Measurements from ENCODE around the gene SRSF3. TPM values are rescaled to one million over a fixed set of nuclear protein-coding genes. Genes with fewer than 3 reads are reported as not detected.
"Not testable (repeated sequence)": the region's sequence is repeated elsewhere in the genome, so short reads cannot be mapped to it uniquely, and the experiment has no call there.

The SRSF3 gene
- total RNA-seq, 1 donor from 2014 or later = 202 TPM

DNA sequence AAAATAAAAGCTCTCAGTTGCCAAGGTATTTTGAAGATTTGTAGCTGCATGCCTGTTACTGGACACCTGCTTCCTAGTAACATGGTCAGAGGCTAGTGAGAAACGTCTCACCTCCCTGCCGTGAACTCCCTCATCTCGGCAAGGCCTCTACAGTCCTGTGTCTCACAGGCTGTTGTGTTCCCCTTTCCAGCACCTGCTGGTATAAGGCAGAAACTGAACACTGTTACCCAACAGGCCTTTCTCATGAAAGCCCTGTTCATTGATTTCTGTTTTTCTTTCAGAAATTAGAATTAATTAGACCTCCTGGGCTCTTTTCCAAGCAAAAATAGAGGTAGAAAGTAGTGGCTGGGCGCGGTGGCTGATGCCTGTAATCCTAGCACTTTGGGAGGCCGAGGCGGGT is 17.6 kb upstream of the SRSF3 start:
- DNase-seq = no peak

DNA sequence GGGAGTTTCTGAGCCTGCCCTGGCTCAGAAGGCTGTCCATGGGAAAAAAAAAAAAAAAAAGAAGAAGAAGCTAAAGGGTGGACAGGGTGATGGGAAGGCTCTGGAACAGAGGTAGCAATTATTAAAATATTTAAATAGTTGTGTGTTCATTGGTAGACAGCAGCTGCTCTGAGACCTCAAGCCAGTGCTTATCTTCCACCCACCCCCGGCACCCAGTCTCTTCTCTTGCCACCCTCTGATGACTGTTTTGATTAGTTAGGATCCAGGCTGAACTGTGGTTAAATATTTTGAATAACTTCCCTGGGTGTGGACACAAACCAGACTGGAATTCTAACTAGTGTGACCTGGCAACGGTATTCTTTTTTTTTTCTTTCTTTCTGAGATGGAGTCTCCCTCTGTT is 16.9 kb upstream of the SRSF3 start:
- no peak for DNase-seq

DNA sequence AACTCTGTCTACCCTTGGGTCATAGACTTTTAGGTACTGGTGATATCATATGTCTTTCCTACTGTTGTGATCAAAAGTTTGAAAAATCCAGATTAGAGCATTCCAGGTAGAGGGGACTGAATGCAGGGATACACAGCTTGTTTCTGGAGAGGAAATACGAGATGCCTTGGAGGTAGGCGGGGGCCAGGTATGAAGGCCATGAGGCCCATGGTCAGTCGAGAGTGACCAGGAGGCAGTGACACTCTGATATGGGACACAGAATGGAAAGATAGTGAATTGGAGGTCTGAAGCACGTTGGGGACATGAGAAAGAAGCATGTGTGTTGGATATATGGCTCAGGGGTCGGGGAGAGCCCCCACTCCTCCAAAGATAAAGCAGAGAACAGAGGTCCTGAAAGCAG is 16.1 kb upstream of the SRSF3 start:
- no peak for DNase-seq

DNA sequence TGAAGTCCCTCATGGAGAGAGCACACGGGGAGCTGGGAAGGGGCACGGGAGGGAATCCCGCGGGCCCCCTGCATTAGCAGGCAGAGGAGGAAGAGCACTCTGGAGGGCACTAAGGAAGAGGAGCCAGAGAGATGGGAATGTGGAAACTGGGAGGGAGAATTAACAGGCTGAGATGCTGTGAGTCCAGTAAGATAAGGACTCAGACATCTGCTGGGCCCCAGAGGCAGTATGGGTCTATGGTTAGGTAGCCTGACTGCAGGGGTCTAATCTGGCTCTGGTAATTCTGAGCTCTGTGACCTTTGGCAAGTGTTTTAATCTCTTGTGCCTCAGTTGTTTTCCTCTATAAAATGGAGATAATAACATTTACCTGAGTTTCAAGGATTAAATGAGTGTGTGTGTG is 15.7 kb upstream of the SRSF3 start:
- no peak for DNase-seq

DNA sequence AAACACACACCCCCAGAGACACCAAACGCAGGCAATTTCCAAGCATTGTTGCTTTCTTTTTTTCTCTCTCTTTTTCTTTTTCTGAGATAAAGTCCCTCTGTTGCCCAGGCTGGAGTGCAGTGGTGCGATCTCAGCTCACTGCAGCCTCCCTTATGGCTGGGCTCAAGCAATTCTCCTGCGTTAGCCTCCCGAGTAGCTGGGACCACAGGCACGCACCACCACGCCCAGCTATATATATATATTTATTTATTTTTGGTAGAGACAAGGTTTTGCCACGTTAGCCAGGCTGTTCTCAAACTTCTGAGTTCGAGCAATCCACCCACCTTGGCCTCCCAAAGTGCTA is 14.0 kb upstream of the SRSF3 start:
- no peak for DNase-seq

DNA sequence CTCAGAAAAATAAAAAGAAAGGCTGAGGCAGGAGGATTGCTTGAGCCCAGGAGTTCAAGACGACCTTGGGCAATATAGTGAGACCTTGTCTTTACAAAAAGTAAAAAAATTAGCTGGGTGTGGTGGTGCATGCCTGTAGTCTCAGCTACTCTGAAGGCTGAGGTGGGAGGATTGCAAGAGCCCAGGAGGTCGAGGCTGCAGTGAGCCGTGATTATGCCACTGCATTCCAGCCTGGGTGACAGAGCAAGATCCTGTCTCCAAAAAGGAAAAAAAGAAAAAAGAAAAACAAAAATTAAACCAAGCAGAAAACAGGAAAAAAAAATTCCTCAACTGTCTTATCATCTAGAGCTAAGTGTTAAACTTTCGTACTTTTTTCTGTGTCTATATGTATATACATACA is 12.4 kb upstream of the SRSF3 start:
- no peak for DNase-seq

DNA sequence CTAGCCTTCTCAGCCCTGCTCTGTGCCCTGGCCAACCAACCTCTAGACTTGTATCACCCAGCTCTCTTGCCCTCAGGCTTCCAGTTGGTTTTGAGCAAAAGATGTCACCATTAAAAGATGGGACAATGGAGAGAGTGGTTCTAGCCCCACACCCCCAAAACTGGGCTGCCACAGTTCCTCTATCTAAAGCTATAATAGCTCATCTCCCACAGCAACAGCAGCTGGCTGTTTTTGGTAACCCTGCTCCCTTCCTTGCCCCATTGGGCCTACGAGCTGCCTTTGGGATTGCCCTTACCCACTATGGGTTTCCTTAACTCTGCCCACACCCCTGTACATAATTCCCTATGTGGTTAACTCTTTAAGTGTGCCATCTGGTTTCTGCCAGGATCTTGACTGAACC is 7.6 kb upstream of the SRSF3 start:
- no peak for DNase-seq

DNA sequence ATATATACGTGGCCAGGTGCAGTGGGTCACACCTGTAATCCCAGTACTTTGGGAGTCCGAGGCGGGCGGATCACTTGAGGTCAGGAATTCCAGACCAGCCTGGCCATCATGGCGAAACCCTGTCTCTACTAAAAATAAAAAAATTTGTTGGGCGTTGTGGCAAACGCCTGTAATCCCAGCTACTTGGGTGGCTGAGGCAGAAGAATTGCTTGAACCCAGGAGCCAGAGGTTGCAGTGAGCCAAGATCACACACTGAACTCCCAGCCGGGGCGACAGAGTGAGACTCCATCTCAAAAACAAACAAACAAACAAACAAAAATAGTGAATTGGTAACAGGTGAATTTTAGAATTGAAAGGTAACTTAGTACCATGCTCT is 5.1 kb upstream of the SRSF3 start:
- not testable (repeated sequence) for DNase-seq

DNA sequence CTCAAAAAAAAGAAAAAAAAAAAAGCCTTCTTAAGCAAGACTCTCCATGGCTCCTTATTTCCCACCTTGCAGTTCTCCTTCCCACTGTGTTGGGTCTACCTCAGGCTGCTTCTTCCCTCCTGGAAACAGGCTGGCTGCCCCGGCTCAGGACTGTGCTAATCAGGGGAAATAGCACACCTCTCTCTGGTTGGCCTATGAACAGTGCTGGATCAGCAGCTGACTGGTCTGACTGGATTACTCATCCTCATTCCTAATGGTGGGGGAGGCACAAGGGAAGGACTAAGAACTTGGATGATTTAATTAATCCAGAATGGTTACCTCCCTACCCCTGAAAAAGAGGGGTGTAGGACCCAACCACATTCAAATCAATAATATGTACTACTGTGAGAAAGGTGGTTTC is 3.9 kb upstream of the SRSF3 start:
- no peak for DNase-seq

DNA sequence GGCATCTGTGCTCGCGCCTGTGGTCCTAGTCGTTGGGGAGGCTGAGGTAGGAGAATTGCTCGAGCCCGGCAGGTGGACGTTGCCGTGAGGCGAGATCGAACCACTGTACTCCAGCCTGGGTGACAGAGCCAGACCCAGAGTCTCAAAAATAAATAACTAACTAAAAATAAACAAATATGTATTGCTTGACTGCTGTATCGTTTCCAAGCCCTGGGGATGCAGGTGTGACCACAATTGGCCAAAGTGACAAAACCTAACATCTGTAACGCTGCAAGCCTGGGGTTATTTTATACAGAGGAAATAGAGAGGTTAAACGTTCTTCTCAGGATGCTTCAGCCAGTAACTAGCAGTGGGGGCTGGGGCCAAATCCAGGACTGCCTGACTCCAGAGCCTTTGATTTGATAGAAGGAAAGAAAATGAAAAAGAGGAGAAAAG is 1.9 kb upstream of the SRSF3 start:
- DNase-seq = no peak

DNA sequence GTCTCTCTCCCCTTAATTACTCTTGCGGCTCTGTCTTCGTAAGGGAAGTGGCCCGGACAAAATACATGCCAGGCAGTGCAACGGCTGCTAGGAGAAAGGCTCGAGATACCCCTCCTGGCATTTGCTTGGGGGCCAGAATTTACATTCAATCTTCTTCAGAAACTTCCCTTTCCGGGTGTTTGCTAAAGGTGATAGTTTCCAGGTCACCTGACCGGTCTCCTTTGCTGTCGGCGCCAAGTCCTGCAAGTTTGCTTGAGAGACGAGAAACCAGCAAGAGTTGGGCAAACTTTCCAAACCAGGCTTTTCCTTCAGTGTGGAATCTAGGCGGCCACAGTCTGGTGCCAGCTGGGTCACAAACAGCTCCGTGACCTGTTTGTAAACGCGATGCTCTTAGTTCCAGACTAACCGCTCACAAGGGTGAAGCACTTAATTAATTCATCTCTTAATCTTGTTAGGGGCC is 563 bp upstream of the SRSF3 start:
- peak; percentile 72 for DNase-seq

DNA sequence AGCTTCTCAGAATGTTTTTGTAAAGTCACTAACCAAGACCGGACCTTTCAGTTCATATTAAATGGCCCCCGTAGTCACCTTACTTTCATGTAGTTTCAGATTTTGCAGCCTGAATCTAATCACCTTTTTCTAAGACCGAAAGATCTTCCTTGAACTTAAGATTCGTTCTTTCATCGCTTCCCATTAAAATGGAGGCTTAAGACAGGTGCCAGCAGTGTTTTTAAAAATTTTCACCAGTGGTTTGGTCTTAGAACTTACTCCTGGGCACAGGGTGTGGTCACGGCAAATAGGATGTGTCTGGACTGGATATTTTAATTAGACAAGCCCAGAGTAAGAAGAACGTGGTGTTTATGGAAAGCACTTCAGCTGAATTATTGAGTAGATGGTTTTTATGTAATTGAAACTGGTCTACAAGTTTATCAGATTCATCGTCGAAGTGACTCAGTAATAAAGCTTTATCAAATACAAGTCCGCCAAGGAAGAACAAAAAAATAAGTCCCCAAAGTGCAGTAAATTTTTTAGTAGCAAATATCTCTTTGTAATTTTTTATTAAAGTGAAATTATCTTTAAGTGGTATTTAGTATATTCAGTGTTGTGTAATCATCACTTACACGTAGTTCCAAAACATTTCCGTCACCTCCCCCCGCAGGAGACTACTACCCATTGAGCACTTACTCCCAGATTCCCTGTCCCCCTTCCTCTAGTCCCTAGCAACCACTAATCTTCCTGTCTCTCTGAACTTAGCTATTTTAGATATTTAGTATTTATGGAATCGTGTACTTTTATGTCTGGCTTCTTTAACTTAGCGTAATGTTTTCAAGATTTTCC is 868 bp downstream of the SRSF3 start:
- DNase-seq = no peak

DNA sequence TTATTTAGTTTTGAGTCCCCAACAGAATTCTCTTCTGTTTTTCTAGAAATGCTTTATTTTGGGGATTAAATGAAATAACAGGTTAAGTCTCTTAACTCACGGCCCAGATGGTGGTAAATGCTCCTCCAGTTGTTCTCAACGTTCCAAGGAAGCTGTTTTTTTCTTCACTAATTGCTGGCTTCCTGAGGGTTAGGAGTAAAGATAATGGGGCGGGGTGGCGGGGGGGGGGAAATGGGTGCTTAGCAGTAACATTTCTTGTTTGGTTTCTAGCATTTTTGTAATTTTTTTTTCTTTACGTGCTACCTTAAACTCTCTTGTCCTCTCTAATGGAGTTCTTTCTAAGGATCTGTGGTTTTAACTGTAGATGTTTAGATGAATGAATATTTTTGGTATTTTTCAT is 2.2 kb downstream of the SRSF3 start:
- DNase-seq = no peak

DNA sequence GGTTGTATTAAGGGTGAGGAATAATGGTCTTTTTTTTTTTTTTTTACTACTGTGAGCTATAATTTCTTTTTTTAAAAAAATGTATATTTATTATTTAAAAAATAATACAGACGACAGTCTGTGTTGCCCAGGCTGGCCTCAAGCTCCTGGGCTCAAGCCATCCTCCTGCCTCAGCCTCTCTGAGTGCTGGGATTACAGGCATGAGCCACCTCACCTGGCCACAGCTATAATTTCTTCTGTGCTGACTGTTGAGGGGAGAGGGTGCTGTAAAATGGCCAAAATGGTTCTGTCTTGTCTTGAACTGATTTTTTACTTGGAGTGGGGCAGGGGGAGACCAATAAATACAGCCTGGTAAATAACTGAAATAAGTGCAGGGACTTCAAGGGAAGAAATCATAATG is 3.6 kb downstream of the SRSF3 start:
- no peak for DNase-seq

DNA sequence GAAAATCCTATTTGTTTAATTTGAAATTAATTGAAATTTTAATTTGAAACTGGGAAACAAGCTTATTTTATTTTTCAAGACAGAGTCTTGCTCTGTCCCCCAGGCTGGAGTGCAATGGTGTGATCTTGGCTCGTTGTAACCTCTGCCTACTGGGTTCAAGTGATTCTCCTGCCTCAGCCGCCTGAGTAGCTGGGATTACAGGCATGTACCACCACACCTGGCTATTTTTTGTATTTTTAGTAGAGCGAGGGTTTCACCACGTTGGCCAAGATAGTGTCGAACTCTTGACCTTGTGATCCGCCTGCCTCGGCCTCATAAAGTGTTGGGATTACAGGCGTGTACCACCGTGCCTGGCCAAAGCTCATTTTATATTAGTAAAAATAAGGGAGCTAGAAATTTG is 4.2 kb downstream of the SRSF3 start:
- DNase-seq = no peak

DNA sequence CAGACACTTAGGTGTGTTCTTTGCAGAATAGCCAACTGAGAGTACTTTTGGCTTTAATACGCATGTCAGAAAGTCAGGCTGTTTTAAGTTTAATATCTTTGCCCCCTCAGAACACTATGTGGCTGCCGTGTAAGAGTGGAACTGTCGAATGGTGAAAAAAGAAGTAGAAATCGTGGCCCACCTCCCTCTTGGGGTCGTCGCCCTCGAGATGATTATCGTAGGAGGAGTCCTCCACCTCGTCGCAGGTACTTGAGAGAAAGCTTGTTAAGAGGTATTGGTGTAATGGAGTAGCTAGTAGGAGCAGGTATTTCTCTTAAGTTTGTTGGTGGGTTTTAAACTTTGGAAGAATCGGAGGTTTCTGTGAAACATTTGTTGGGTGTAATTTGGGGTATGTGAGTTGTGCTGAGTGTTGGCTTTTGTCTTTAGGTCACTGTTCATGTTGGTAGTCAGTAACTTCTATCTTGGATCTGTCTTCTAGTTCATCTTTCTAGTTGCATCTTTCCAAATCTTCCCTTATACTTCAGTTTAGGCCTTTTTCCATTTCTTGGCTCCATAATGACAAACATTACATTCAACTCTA is 4.7 kb downstream of the SRSF3 start:
- no peak for DNase-seq

DNA sequence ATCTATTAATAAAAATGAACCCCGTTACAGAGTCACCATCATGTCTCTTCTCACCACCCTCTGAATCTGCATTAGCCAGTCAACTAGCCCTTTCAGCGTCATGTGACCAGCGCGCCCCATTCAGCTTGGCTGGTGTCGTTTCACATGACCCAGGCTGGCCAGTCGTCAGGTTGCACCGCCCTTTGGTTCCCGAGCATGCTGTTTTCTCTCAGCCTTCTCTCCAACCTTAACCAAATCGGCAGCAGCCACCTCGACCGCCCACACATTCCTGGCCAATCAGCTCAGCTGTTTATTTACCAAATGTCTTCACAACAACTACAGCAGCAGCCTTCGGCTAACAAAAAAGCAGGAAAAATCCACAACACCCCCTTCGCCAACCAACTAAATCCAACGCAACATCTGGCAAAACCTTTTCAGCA is 5.6 kb downstream of the SRSF3 start:
- no peak for DNase-seq

DNA sequence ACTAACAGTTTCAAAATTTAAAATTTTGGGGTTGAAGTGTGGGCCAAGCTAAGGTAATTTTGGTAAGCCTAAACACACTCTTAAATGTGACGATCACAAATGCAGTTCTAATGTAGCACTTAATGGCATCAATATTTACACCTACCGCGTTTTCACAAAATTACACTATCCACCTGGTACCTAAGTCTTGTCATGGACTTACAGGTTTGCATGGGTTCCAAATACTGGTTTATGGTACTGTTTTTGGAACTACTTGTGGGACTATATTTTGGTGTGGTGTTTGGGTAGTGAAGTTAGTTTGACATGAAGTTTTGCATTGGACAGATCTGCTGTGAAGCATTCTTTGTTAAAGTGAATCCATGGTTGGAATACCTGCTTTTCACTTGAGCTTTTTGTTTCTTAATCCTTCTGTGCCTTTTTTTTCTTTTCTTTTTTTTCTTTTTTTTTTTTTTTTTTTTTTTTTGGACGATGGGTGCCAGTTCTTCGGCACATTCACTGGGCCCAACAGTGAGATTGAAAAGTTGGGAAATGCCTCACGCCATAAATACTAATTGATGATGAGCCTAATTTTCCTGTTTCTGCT is 6.5 kb downstream of the SRSF3 start:
- DNase-seq = no peak

DNA sequence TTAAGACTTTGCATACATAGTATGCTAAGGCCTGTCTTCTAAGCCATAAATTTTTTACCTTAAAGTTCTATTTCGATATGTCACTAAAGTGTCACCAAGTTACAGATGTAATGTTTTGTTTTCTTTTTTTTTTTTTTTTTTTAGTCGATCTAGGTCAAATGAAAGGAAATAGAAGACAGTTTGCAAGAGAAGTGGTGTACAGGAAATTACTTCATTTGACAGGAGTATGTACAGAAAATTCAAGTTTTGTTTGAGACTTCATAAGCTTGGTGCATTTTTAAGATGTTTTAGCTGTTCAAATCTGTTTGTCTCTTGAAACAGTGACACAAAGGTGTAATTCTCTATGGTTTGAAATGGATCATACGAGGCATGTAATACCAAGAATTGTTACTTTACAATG is 7.7 kb downstream of the SRSF3 start:
- DNase-seq = not testable (repeated sequence)

DNA sequence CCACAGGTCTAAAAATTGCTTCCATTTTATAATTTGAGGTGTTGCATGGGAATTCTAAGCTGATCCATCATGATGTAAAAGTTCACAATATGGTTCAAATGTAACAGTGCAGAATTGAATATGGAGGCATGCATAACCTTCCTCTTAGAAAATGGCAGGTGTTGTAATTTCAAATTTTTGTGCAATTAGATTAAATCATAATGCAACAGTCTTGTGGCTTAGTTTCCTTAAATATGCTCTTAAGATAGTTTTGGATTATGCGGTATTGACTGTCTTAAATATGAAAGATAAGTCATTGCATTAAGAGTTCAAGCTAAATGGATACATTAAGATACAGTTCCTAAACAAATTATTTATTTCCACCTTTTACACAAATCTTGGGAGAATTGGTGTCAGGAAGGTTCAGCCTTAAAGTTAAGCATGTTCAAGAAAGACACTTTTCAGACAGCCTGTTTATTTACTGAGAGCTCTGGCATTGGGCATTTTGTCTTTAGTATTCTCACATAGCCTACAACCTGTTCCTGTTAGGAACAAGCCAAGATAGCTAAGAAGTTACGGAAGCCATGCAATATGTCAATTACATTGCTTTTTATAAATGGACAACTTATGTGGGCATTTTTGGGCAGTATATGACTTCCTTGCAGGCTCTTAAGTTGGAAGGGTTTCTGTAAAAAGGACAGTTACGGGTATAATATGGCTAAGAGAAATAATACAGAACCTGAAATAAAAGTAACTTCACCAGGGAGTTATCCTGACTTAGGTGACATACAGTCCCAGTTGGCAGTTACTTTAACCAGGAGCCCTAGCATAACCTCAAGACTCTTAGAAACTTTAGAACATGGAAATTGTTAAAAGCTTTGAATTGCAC is 9.3 kb downstream of the SRSF3 start:
- DNase-seq = no peak

DNA sequence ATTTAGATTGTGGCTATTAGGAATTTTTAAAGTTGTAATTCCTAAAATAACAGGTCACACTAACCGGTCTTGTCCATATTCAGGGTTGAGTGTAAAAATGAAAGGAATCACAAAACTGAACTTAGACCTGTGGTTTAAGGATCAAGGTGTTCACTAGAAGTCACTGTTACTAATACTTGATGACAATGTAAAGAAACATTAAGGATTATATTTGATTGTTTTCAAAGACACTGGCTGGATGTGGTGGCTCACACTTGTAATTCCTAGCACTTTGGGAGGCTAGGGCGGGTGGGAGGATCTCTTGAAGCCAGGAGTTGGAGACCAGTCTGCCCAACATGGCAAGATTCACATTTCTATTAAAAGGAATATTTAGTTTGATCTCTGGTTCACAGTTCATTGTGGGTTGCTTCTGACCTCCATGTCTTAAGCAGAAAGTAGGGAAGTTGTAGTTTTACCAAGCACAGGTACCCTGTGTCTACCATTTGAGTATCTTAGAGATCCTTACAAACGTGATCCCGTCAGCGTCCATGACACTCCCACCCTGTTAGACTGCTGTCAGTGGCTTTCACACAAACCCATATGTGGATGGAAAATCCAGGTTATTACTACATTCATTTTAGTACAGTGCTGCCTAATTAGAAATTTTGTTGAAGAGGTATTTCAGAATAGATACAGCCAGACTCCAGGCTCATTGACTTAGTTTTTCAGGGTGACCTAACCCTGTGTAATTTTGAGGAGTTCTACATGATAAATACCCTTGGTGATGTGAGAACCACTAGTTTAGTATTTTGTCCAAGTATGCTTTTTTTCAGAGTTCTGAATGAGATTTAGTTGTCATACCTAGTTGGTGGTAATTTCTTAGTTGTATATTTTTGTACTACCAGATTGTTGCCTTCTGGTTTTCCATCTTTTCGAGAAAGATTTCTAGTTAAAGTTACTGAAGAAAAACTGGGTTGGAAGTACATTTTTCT is 10.2 kb downstream of the SRSF3 start:
- DNase-seq = no peak

DNA sequence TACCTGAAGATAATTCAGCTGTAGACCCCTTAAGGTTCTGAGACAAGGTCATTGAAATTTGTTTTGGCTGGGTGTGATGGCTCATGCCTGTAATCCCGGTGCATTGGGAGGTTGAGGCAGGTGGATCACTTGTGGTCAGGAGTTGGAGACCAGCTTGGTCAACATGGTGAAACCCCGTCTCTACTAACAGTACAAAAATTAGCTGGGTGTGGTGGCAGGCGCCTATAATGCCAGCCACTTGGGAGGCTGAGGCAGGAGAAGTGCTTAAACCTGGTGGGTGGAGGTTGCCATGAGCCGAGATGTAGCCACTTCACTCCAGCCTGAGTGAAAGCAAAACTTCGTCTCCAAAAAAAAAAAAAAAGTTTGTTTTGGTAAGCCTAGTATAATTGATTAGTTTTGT is 11.0 kb downstream of the SRSF3 start:
- DNase-seq = no peak

All from occipital lobe (tissue), 2 donors.